SW 1271 (cell line): ENCODE results near the gene INTS1.
"Not testable (repeated sequence)": the region's sequence is repeated elsewhere in the genome, so short reads cannot be mapped to it uniquely, and the experiment has no call there.

Experiments
- DNase-seq, 2 experiments: peaks; one replicate each; lab custom pipeline; 2025; lab: John Stamatoyannopoulos, UW

Gene INTS1

GRCh38 chr7:1447112-1447511, 57.1 kb downstream of the INTS1 start:
- DNase-seq, result no peak

- no peak for DNase-seq
These were observed 57.6 kb downstream of the INTS1 start for GRCh38 chr7:1446620-1447032.

- DNase-seq, result peak in 1 of 2 experiments; percentile 20
These were observed 58.2 kb downstream of the INTS1 start for GRCh38 chr7:1446026-1446425.

GRCh38 chr7:1445341-1445740, 58.8 kb downstream of the INTS1 start:
- DNase-seq, result no peak

- no peak for DNase-seq
These were observed 59.3 kb downstream of the INTS1 start for GRCh38 chr7:1444925-1445322.

GRCh38 chr7:1444214-1444924, 59.8 kb downstream of the INTS1 start:
- DNase-seq, result no peak

GRCh38 chr7:1443587-1444200, 60.5 kb downstream of the INTS1 start:
- DNase-seq, result not testable (repeated sequence)

GRCh38 chr7:1442355-1443124, 61.6 kb downstream of the INTS1 start:
- no peak for DNase-seq

- no peak for DNase-seq
These were observed 62.4 kb downstream of the INTS1 start for GRCh38 chr7:1441615-1442354.

- DNase-seq, result no peak
These were observed 63.6 kb downstream of the INTS1 start for GRCh38 chr7:1440620-1441019.

- DNase-seq, result no peak
These were observed 64.5 kb downstream of the INTS1 start for GRCh38 chr7:1439373-1440363.

GRCh38 chr7:1438821-1439220, 65.4 kb downstream of the INTS1 start:
- no peak for DNase-seq

GRCh38 chr7:1438208-1438607, 66.0 kb downstream of the INTS1 start:
- no peak for DNase-seq

- no peak for DNase-seq
These were observed 66.9 kb downstream of the INTS1 start for GRCh38 chr7:1437155-1437880.

GRCh38 chr7:1436608-1437007, 67.6 kb downstream of the INTS1 start:
- DNase-seq, result no peak

- no peak for DNase-seq
These were observed 69.1 kb downstream of the INTS1 start for GRCh38 chr7:1434891-1435670.

- DNase-seq, result no peak
These were observed 69.9 kb downstream of the INTS1 start for GRCh38 chr7:1434165-1434718.

- DNase-seq, result no peak
These were observed 70.9 kb downstream of the INTS1 start for GRCh38 chr7:1433128-1433920.
